SK-N-MC (cell line): ENCODE measurements around the gene C2CD3.

ENCODE experiments used
- EZH2 ChIP-seq: fragments of 200-600 bp; sonication (generic); IDR thresholded peaks from one replicate; pipeline ENCODE4 v1.6.1; 2017; ENCODE audit warnings: antibody characterized with exemption
- FOXP2 ChIP-seq: optimal IDR thresholded peaks from 2 replicates; pipeline ENCODE3; 2011; ENCODE audit warnings: mild to moderate bottlenecking, moderate library complexity; ENCODE audit not compliant: insufficient read depth; ENCODE audit errors: extremely low read length, control extremely low read depth
- POLR2AphosphoS5 ChIP-seq: IDR thresholded peaks from 2 replicates; pipeline ENCODE4 v1.6.1; 2012; ENCODE audit warnings: mild to moderate bottlenecking, low read depth, low read length, borderline replicate concordance

GRCh38 chr11:74044538-74044937 lies 126.3 kb downstream of the C2CD3 start:
- no peak for TF ChIP-seq POLR2AphosphoS5
- TF ChIP-seq FOXP2 = no peak
- no peak for TF ChIP-seq EZH2
